GM12874 (cell line): ENCODE results near the gene ZBTB20.

Source experiments
- TF ChIP-seq, protein P1 (sequence below): IDR thresholded peaks from 2 replicates; pipeline ENCODE4 v1.5.1; 2011; ENCODE audit warnings: low read depth, mild to moderate bottlenecking, control low read depth, low read length, moderate library complexity; ENCODE audit not compliant: insufficient read depth

Gene ZBTB20

GRCh38 chr3:115154611-115155010, 7.5 kb upstream of the ZBTB20 start:
- TF ChIP-seq, protein P1, sequence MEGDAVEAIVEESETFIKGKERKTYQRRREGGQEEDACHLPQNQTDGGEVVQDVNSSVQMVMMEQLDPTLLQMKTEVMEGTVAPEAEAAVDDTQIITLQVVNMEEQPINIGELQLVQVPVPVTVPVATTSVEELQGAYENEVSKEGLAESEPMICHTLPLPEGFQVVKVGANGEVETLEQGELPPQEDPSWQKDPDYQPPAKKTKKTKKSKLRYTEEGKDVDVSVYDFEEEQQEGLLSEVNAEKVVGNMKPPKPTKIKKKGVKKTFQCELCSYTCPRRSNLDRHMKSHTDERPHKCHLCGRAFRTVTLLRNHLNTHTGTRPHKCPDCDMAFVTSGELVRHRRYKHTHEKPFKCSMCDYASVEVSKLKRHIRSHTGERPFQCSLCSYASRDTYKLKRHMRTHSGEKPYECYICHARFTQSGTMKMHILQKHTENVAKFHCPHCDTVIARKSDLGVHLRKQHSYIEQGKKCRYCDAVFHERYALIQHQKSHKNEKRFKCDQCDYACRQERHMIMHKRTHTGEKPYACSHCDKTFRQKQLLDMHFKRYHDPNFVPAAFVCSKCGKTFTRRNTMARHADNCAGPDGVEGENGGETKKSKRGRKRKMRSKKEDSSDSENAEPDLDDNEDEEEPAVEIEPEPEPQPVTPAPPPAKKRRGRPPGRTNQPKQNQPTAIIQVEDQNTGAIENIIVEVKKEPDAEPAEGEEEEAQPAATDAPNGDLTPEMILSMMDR = no peak

DNA sequence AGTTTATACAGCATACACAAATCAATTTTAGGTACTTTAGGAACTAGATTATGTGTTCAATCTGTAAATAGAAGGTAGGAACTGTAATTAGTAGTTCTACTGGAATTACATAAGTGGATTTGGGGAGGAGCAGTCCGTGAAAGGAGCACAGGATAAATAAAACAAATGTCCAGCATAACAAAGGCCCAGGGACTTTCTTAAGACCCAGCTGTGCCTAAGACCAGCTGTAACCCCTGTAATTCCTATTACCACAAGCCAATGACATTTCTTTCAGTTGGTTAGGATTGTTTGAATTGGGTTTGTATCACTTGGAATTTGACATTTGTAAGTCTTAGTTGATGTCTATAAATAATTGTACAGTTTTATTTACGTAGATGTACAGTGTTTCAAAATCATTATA, 4.8 kb upstream of the ZBTB20 start:
- TF ChIP-seq, protein P1 = no peak

- TF ChIP-seq, protein P1 = no peak
These were observed 1.2 kb upstream of the ZBTB20 start for GRCh38 chr3:115148142-115148790.

DNA sequence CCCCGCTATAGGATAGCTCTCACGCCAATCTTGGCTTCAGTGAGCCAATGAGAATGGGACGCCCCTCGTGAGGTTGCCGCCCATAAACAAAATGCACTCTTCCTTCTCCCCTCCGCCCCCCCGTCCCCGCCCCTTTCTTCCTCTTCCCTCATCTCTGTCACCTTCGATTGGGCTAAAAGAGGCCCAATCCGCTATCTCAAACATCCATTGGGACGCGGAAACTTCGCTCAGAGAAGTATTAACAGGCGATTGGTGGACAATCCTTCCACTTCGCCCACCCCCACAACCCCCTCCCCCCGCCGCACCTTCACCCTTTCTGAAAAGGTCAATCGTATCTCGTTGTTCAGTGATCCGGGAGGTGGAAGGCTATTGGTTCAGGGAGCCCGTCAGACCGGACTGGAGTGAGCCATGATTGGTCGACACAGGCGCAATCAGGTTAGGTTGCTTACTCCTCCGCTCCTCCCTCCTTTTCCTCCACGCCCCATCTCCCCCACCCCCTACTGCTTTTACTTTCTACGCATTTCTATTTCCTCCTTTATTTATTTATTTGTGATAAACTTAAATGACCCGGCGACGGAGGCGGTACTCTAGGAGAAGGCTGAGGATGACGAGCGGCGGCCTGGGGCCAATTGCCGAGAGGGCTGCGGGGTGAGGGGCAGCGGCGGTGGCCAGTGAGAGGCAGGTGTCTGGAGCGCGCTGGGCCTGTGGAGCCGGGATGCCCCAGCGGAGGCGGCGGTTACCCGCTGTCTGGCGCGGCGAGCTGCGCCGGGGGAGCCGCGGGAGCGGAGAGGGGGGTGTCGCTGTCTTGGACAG, 447 bp upstream of the ZBTB20 start:
- TF ChIP-seq, protein P1 = no peak

- TF ChIP-seq, protein P1 = no peak
These were observed 1.1 kb downstream of the ZBTB20 start for GRCh38 chr3:115146032-115146417.

GRCh38 chr3:115141033-115141757, 5.9 kb downstream of the ZBTB20 start:
- TF ChIP-seq, protein P1 = no peak

- TF ChIP-seq, protein P1 = no peak
These were observed 8.0 kb downstream of the ZBTB20 start for GRCh38 chr3:115139072-115139471.
